Smooth muscle cell (in vitro differentiated cells): ENCODE measurements around the gene MAG. TPM values are rescaled to one million over a fixed set of nuclear protein-coding genes. Genes with fewer than 3 reads are reported as not detected.

Experiments used
- DNase-seq: peaks from one replicate; lab custom pipeline; 2025; ENCODE audit not compliant: unreplicated experiment; lab: John Stamatoyannopoulos, UW
- H2AFZ ChIP-seq: fragments of 200-600 bp; sonication (generic); 2 replicates; pipeline ENCODE4 v1.6.0; 2016; ENCODE audit warnings: antibody characterized with exemption, low read depth, mild to moderate bottlenecking
- H3F3A ChIP-seq: fragments of 200-600 bp; sonication (generic); 2 replicates; pipeline ENCODE4 v1.6.0; 2017; ENCODE audit warnings: antibody characterized with exemption, low read depth
- H3K27ac ChIP-seq: fragments of 200-600 bp; sonication (generic); 2 replicates; pipeline ENCODE4 v1.5.1; 2016; ENCODE audit warnings: low read depth, mild to moderate bottlenecking
- H3K27me3 ChIP-seq: fragments of 200-600 bp; sonication (generic); 2 replicates; pipeline ENCODE4 v1.6.1; 2016; ENCODE audit warnings: low read depth, mild to moderate bottlenecking
- H3K36me3 ChIP-seq: fragments of 200-600 bp; sonication (generic); 2 replicates; pipeline ENCODE4 v1.5.1; 2016; ENCODE audit warnings: low read depth
- H3K4me1 ChIP-seq: fragments of 200-600 bp; sonication (generic); 2 replicates; pipeline ENCODE4 v1.5.1; 2016; ENCODE audit warnings: low read depth
- H3K4me2 ChIP-seq: fragments of 200-600 bp; sonication (generic); 2 replicates; pipeline ENCODE4 v1.6.0; 2016; ENCODE audit warnings: mild to moderate bottlenecking
- H3K4me3 ChIP-seq: fragments of 200-600 bp; sonication (generic); 2 replicates; pipeline ENCODE4 v1.5.1; 2016; ENCODE audit warnings: mild to moderate bottlenecking
- H3K79me2 ChIP-seq: fragments of 200-600 bp; sonication (generic); 2 replicates; pipeline ENCODE4 v1.6.0; 2016; ENCODE audit warnings: low read depth, mild to moderate bottlenecking
- H3K9ac ChIP-seq: fragments of 200-600 bp; sonication (generic); 2 replicates; pipeline ENCODE4 v1.6.0; 2016; ENCODE audit warnings: low read depth
- H3K9me3 ChIP-seq: fragments of 200-600 bp; sonication (generic); replicated peaks from 2 replicates; pipeline ENCODE4 v1.5.1; 2016; ENCODE audit warnings: low read depth
- H4K20me1 ChIP-seq: fragments of 200-600 bp; sonication (generic); 2 replicates; pipeline ENCODE4 v1.6.0; 2016; ENCODE audit warnings: low read depth
- WGBS: methylation state at CpG from one replicate; pipeline ENCODE4 v1.1.7; 2016; ENCODE audit warnings: low lambda C conversion rate; 5-methylcytosine and 5-hydroxymethylcytosine counted together
- polyA plus RNA-seq: library from polyadenylated mRNA; unstranded; fragments of >200 nt; fragmentation: Nextera tagmentation; extraction: Ambion mirVana; gene quantifications from 2 replicates; pipeline ENCODE4 v1.2.1, GENCODE V29; 2016
- total RNA-seq: library from RNA; depleted of rRNA; stranded (reverse); fragments of >200 nt; gene quantifications from 2 replicates; pipeline ENCODE4 v1.2.3, GENCODE V29; 2014
- TF ChIP-seq, protein P1 (sequence below): fragments of 200-600 bp; sonication (generic); IDR thresholded peaks from 2 replicates; pipeline ENCODE4 v1.5.1; 2017; ENCODE audit warnings: borderline replicate concordance, mild to moderate bottlenecking, antibody characterized with exemption; ENCODE audit not compliant: insufficient read depth, poor library complexity, severe bottlenecking

MAG gene
- total and polyA plus RNA-seq, 2 experiments from 2014 or later: not detected

DNA sequence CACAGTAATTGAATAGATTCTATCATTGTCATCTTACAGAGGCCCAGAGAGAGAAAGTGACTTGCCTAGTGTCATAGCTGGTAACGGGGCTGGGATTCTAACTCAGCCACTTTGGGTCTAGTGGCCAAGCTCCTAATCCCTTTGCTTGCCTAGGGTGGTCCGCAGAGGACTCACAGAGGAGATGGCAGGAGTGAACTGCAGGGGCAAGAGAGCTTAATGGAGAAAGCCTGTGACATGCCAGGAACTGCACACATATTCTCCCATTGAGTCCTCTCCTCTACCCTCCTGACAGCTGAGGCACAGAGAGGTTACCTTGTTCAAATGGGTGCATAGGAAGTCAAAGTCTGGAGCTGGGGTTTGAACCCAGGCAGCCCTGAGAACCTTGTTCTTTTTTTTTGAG, 40.5 kb upstream of the MAG start:
- DNase-seq: no peak
- no peaks in the 10 kb centered on the region for H4K20me1 ChIP-seq
- TF ChIP-seq, protein P1, sequence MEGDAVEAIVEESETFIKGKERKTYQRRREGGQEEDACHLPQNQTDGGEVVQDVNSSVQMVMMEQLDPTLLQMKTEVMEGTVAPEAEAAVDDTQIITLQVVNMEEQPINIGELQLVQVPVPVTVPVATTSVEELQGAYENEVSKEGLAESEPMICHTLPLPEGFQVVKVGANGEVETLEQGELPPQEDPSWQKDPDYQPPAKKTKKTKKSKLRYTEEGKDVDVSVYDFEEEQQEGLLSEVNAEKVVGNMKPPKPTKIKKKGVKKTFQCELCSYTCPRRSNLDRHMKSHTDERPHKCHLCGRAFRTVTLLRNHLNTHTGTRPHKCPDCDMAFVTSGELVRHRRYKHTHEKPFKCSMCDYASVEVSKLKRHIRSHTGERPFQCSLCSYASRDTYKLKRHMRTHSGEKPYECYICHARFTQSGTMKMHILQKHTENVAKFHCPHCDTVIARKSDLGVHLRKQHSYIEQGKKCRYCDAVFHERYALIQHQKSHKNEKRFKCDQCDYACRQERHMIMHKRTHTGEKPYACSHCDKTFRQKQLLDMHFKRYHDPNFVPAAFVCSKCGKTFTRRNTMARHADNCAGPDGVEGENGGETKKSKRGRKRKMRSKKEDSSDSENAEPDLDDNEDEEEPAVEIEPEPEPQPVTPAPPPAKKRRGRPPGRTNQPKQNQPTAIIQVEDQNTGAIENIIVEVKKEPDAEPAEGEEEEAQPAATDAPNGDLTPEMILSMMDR: no peak
- H2AFZ ChIP-seq: no peak overlapping the region
- no peak overlapping the region for H3K9ac ChIP-seq
- 98% methylated on average over 2 of the region's 2 CpGs for WGBS
- no peak overlapping the region for H3K27ac ChIP-seq
- H3K27me3 ChIP-seq: peaks cover 50% of the 10 kb centered on the region
- H3K79me2 ChIP-seq: no peaks in the 10 kb centered on the region
- H3K4me3 ChIP-seq: no peak overlapping the region
- no peaks in the 10 kb centered on the region for H3K4me1 ChIP-seq
- no peak overlapping the region for H3K4me2 ChIP-seq
- no peaks in the 10 kb centered on the region for H3F3A ChIP-seq
- H3K36me3 ChIP-seq: no peaks in the 10 kb centered on the region
- no peaks in the 10 kb centered on the region for H3K9me3 ChIP-seq

DNA sequence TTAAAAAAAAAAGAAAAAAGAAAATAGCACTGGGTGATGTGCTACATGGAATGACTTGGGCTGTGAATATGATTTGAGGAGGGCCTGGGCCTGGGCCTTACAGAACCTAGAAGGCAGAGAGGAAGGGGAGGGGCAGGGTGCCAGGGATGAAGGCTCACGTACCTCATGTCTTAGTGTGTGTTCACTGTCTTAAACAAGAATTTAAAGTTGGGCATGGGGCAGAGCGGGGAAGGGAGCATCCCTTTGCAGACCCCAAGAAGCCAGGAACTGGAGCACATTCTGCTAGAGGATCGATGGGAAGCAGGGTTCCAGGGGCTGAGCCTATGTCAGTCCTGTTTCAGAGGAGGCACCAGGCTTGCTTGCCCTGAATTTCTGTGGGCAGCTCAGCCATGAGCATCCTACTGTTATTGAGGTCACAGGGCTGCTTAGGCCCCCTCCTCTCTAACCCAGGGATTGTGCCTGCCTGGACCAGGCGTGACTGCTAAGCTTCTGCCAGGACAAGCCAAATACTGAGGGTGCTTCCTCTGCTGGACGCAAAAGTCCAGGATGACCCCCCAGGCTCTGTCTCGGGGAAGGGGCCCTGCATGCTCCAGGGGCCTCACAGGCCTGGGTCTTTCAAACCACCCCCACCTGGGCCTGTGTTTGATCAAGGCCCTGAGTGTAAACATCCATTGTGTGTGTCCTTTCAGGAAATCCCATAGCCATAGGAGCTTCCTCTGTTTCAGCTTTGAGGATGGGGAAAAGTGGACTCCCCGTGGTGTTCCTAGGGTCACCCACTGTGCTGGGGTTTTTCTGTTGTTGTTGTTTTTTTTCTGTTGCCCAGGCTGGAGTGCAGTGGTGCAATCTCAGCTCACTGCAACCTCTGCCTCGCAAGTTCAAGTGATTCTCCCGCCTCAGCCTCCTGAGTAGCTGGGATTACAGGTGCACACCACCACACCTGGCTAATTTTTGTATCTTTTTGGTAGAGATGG, 38.4 kb upstream of the MAG start:
- Histone ChIP-seq H3K9ac (no peak overlapping the region), H3F3A (no peaks in the 10 kb centered on the region), H3K27ac (no peak overlapping the region), H3K27me3 (peaks cover 28% of the 10 kb centered on the region), H3K4me1 (no peaks in the 10 kb centered on the region), H3K9me3 (no peaks in the 10 kb centered on the region), H3K4me2 (no peak overlapping the region), H4K20me1 (no peaks in the 10 kb centered on the region), H3K4me3 (no peak overlapping the region), H3K79me2 (no peaks in the 10 kb centered on the region), H3K36me3 (no peaks in the 10 kb centered on the region), H2AFZ (no peak overlapping the region)
- WGBS: 91% methylated on average over 9 of the region's 9 CpGs
- TF ChIP-seq, protein P1: no peak
- no peak for DNase-seq

DNA sequence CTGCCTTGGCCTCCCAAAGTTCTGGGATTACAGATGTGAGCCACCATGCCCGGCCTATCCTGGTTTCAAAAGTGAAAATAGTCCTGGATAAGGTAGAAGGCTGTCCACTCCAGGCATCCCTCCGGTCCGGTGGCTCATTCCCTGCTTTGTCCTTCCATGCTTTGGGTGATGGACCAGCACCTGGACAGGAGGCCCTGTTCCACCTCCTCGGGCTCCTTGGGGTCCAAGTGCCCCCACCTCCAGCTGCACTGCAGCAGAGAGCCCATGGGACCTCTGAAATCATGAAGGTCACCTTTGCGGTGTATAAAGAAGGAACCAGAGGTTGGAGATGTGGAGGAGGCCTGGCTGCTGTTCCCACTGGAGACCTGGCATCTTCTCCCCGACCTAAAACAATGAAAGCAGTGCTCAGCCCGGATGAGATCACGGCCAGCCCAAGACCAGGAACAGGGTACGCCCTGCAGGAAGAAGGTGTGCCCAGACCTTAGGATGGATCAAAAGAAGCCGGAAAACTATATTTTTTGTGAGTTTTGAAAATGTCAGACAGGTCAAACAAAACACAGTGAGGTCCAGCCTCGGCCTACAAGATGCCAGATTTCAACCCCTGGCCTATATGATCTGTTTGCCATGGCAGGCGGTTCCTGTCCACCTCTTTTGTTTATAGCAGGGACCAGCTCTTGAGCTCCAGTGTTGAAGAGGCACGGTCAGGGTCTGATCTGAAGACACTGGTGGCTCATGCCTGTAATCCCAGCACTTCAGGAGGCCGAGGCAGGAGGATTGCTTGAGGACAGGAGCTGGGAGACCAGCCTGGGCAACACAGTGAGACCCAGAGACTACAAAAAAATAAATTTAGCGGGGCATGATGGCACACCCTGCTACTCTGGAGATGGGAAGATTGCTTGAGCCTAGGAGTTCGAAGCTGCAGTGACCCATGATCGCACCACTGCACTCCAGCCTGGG, 37.3 kb upstream of the MAG start:
- Histone ChIP-seq H3K27me3 (peaks cover 18% of the 10 kb centered on the region), H3K36me3 (no peaks in the 10 kb centered on the region), H4K20me1 (no peaks in the 10 kb centered on the region), H3K9me3 (no peaks in the 10 kb centered on the region), H2AFZ (no peak overlapping the region), H3K4me1 (no peaks in the 10 kb centered on the region), H3F3A (no peaks in the 10 kb centered on the region), H3K27ac (no peak overlapping the region), H3K9ac (no peak overlapping the region), H3K79me2 (no peaks in the 10 kb centered on the region), H3K4me2 (no peak overlapping the region), H3K4me3 (no peak overlapping the region)
- DNase-seq: no peak
- WGBS: 94% methylated on average over 17 of the region's 17 CpGs
- TF ChIP-seq, protein P1: no peak
